Ishikawa (cell line): ENCODE measurements around the gene TDRD15.

ENCODE experiments used
- CEBPB ChIP-seq: IDR thresholded peaks from 2 replicates; pipeline ENCODE4 v1.6.1; 2012
- CREB1 ChIP-seq: IDR thresholded peaks from 2 replicates; pipeline ENCODE4 v1.6.1; 2012; ENCODE audit warnings: low read depth
- EGR1 ChIP-seq: IDR thresholded peaks from 2 replicates; pipeline ENCODE4 v1.6.1; 2012
- EP300 ChIP-seq: IDR thresholded peaks from 2 replicates; pipeline ENCODE4 v1.6.1; 2012; ENCODE audit warnings: borderline replicate concordance
- FOXM1 ChIP-seq: IDR thresholded peaks from 2 replicates; pipeline ENCODE4 v1.6.1; 2012; ENCODE audit warnings: low read depth, borderline replicate concordance
- NFIC ChIP-seq: IDR thresholded peaks from 2 replicates; pipeline ENCODE4 v1.6.1; 2012
- RAD21 ChIP-seq: IDR thresholded peaks from 2 replicates; pipeline ENCODE4 v1.6.1; 2012; ENCODE audit warnings: low read depth
- REST ChIP-seq: IDR thresholded peaks from 2 replicates; pipeline ENCODE4 v1.6.1; 2012; ENCODE audit warnings: low read depth, mild to moderate bottlenecking
- TCF12 ChIP-seq: IDR thresholded peaks from 2 replicates; pipeline ENCODE4 v1.6.1; 2012; ENCODE audit warnings: low read depth
- TEAD4 ChIP-seq: IDR thresholded peaks from 2 replicates; pipeline ENCODE4 v1.6.1; 2012
- YY1 ChIP-seq: IDR thresholded peaks from 2 replicates; pipeline ENCODE4 v1.6.1; 2012; ENCODE audit warnings: low read depth
- TF ChIP-seq, protein P1 (sequence below): IDR thresholded peaks from 2 replicates; pipeline ENCODE4 v1.6.1; 2012
- TF ChIP-seq, protein P2 (sequence below): IDR thresholded peaks from 2 replicates; pipeline ENCODE4 v1.6.1; 2012

The TDRD15 gene

DNA sequence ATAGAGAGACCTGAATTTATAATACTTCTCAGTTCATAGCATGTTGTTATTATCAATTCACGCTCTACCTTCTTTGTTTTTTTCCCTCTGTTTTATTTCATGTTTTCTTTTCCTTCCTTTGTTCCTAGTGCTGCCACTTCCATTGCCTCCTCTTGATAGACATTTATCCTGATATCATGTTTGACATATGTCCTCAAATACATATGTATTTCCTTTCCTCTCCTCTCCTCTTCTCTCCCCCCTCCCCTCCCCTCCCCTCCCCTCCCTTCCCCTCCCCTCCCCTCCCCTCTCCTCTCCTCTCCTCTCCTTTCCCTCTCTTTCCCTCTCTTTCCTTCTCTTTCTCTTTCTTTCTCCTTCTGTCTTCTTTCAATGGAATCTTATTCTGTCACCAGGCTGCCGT is 67.8 kb downstream of the TDRD15 start:
- TF ChIP-seq NFIC (no peak), REST (no peak), FOXM1 (no peak), TEAD4 (no peak), CEBPB (no peak), RAD21 (no peak), CREB1 (no peak), EP300 (no peak), EGR1 (no peak), TCF12 (no peak), YY1 (no peak)
- TF ChIP-seq, protein P1, sequence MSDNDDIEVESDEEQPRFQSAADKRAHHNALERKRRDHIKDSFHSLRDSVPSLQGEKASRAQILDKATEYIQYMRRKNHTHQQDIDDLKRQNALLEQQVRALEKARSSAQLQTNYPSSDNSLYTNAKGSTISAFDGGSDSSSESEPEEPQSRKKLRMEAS: no peak
- TF ChIP-seq, protein P2, sequence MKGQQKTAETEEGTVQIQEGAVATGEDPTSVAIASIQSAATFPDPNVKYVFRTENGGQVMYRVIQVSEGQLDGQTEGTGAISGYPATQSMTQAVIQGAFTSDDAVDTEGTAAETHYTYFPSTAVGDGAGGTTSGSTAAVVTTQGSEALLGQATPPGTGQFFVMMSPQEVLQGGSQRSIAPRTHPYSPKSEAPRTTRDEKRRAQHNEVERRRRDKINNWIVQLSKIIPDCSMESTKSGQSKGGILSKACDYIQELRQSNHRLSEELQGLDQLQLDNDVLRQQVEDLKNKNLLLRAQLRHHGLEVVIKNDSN: no peak
